Panc1 (cell line): Measurements from ENCODE around the gene GALNT14. TPM values are rescaled to one million over a fixed set of nuclear protein-coding genes. Genes with fewer than 3 reads are reported as not detected.

Source experiments
- ATAC-seq: fragments of 200-7000 bp; cut with Tn5 transposase; 2 replicates; pipeline ENCODE4 v1.9.1; 2020; ENCODE audit warnings: mild to moderate bottlenecking, moderate library complexity
- BruUV-seq: library from RNA; stranded (reverse); fragments of 400-500 nt; replicated peaks from 2 replicates; lab custom pipeline; 2021; lab: Mats Ljungman, UMichigan
- CTCF ChIA-PET: fragments of 300-600 bp; sonication (Branson Sonifier 250); formaldehyde crosslinking; loops from one replicate; lab custom pipeline; 2022; ENCODE audit warnings: antibody characterized with exemption; lab: Charles Lee
- POLR2A ChIA-PET: fragments of 300-600 bp; sonication (Branson Sonifier 250); formaldehyde crosslinking; loops from one replicate; lab custom pipeline; 2022; ENCODE audit warnings: antibody characterized with exemption; lab: Charles Lee
- DNase-seq: peaks from one replicate; pipeline ENCODE4 v3.0.0-alpha.2; 2010; ENCODE audit warnings: low read depth, low spot score
- H3K27ac ChIP-seq: 2 replicates; pipeline ENCODE4 v1.5.1; 2011; ENCODE audit warnings: mild to moderate bottlenecking, low read length, inconsistent platforms
- H3K27me3 ChIP-seq: fragments of 200-500 bp; sonication (Bioruptor generic); 2 replicates; pipeline ENCODE4 v1.6.0; 2014; ENCODE audit warnings: low read length, inconsistent platforms; ENCODE audit not compliant: control insufficient read depth, insufficient read depth
- H3K36me3 ChIP-seq: fragments of 200-500 bp; sonication (Bioruptor generic); 2 replicates; pipeline ENCODE4 v1.5.1; 2014; ENCODE audit warnings: inconsistent platforms, mild to moderate bottlenecking, low read length, moderate library complexity; ENCODE audit not compliant: control insufficient read depth, insufficient read depth
- H3K4me1 ChIP-seq: 2 replicates; pipeline ENCODE4 v1.5.1; 2011; ENCODE audit warnings: inconsistent platforms, mild to moderate bottlenecking, low read length, moderate library complexity; ENCODE audit not compliant: control insufficient read depth, insufficient read depth
- H3K4me3 ChIP-seq, 2 experiments: 2 replicates each; pipeline ENCODE4 v1.5.1; 2011 to 2012; ENCODE audit warnings: low read depth in 2 of 2, low read length in 2 of 2, mild to moderate bottlenecking in 2 of 2, inconsistent platforms in 1 of 2, moderate library complexity in 1 of 2
- H3K9me3 ChIP-seq: fragments of 200-500 bp; sonication (Bioruptor generic); 2 replicates; pipeline ENCODE4 v1.5.1; 2014; ENCODE audit warnings: low read depth, mild to moderate bottlenecking, inconsistent platforms, low read length, moderate library complexity; ENCODE audit not compliant: control insufficient read depth, insufficient read depth
- CTCF ChIP-seq: fragments of 450-650 bp; IDR thresholded peaks from 2 replicates; pipeline ENCODE4 v1.5.1; 2017; ENCODE audit warnings: mild to moderate bottlenecking
- POLR2AphosphoS5 ChIP-seq: IDR thresholded peaks from 2 replicates; pipeline ENCODE4 v1.6.1; 2012; ENCODE audit warnings: mild to moderate bottlenecking, low read depth, low read length, moderate library complexity
- REST ChIP-seq, 2 experiments: IDR thresholded peaks; 2 replicates each; pipeline ENCODE4 v1.6.1; 2011 to 2012; ENCODE audit warnings: low read depth in 2 of 2, control low read depth in 1 of 2, low read length in 1 of 2, mild to moderate bottlenecking in 1 of 2, moderate library complexity in 1 of 2; ENCODE audit not compliant: insufficient read depth in 1 of 2
- SIN3A ChIP-seq: IDR thresholded peaks from 2 replicates; pipeline ENCODE4 v1.6.1; 2012; ENCODE audit warnings: low read depth, mild to moderate bottlenecking, low read length, moderate library complexity, borderline replicate concordance; ENCODE audit not compliant: insufficient read depth
- TCF7L2 ChIP-seq: IDR thresholded peaks from 2 replicates; pipeline ENCODE4 v1.6.1; 2011; ENCODE audit warnings: mild to moderate bottlenecking, low read depth, low read length, inconsistent platforms
- in situ Hi-C: cut with HindIII; loops from 2 replicates; pipeline ENCODE4 v1.10.0; 2016; ENCODE audit warnings: low sequenced_read_pairs, low pct_unique_long_range_greater_than_20kb
- intact Hi-C: fragments of 100-400 bp; cut with micrococcal nuclease; formaldehyde crosslinking; loops from one replicate; pipeline ENCODE4 v1.10.0; 2022; ENCODE audit not compliant: unreplicated experiment
- total RNA-seq: library from RNA; stranded (reverse); gene quantifications from one replicate; pipeline ENCODE4 v1.2.1, GENCODE V29; 2021; ENCODE audit not compliant: unreplicated experiment

GALNT14 gene
- total RNA-seq, 1 experiment from 2014 or later = 0.67 TPM

GRCh38 chr2:30960213-30960612, 178.0 kb downstream of the GALNT14 start:
- H3K4me3 ChIP-seq = no peak overlapping the region
- no peak for ATAC-seq
- ChIA-PET CTCF (no interaction called here), POLR2A (no interaction called here)
- no peaks in the 10 kb centered on the region for H3K4me1 ChIP-seq
- H3K27ac ChIP-seq = no peak overlapping the region
- no peaks in the 10 kb centered on the region; the same call in 1 of the 2 replicates for H3K27me3 ChIP-seq
- no TSS peak for BruUV-seq
- in situ Hi-C loops (no loop called here), intact Hi-C loops (no loop called here)
- DNase-seq = no peak
- H3K36me3 ChIP-seq = no peaks in the 10 kb centered on the region; the same call in 1 of the 2 replicates
- TF ChIP-seq TCF7L2 = no peak
- TF ChIP-seq REST (IDR thresholded peaks at IDR 0.05; ENCODE audit: insufficient read depth in 1 of 2, low read depth in 2 of 2, low read length in 1 of 2) = no peak
- no peak for TF ChIP-seq SIN3A
- no peak for TF ChIP-seq CTCF
- TF ChIP-seq POLR2AphosphoS5 = no peak
- no peaks in the 10 kb centered on the region for H3K9me3 ChIP-seq

- BruUV-seq = no TSS peak
- Histone ChIP-seq H3K4me1 (no peaks in the 10 kb centered on the region), H3K27me3 (no peaks in the 10 kb centered on the region; the same call in 1 of the 2 replicates), H3K4me3 (no peak overlapping the region), H3K27ac (no peak overlapping the region), H3K9me3 (no peaks in the 10 kb centered on the region), H3K36me3 (no peaks in the 10 kb centered on the region; the same call in 1 of the 2 replicates)
- in situ Hi-C loops = no loop called here
- no peak for TF ChIP-seq POLR2AphosphoS5
- no peak for TF ChIP-seq TCF7L2
- no peak for TF ChIP-seq CTCF
- no peak for TF ChIP-seq SIN3A
- TF ChIP-seq REST (IDR thresholded peaks at IDR 0.05; ENCODE audit: insufficient read depth in 1 of 2, low read depth in 2 of 2, low read length in 1 of 2) = no peak
- ATAC-seq = no peak
- intact Hi-C loops = no loop called here
- no peak for DNase-seq
- CTCF ChIA-PET = no interaction called here
- POLR2A ChIA-PET = no interaction called here
Measured at GRCh38 chr2:30959653-30960052, 178.6 kb downstream of the GALNT14 start.
